DND-41 (cell line): Measurements from ENCODE around the gene TMEM63C.

Source experiments
- CTCF ChIP-seq: IDR thresholded peaks from 2 replicates; pipeline ENCODE4 v1.5.1; 2012; ENCODE audit warnings: borderline replicate concordance, low read length, moderate library complexity, mild to moderate bottlenecking; ENCODE audit not compliant: poor library complexity, severe bottlenecking; ENCODE audit errors: extremely low read depth
- EZH2 ChIP-seq: IDR thresholded peaks from 3 replicates; pipeline ENCODE4 v1.6.1; 2012; ENCODE audit warnings: borderline replicate concordance, low read depth, mild to moderate bottlenecking, moderate library complexity, low read length, inconsistent platforms; ENCODE audit not compliant: severe bottlenecking

GRCh38 chr14:77271113-77271710 is 89.6 kb downstream of the TMEM63C start, which contains the start of gene NGB:
- TF ChIP-seq CTCF (no peak), EZH2 (no peak)
